Measurements from ENCODE around the gene SLC1A5. TPM values are rescaled to one million over a fixed set of nuclear protein-coding genes. Genes with fewer than 3 reads are reported as not detected.
"Not testable (repeated sequence)": the region's sequence is repeated elsewhere in the genome, so short reads cannot be mapped to it uniquely, and the experiment has no call there.

SLC1A5 gene
- total RNA-seq, 4 donors from 2014 or later, result 16.2 to 56.7 (median 38.8) TPM

DNA sequence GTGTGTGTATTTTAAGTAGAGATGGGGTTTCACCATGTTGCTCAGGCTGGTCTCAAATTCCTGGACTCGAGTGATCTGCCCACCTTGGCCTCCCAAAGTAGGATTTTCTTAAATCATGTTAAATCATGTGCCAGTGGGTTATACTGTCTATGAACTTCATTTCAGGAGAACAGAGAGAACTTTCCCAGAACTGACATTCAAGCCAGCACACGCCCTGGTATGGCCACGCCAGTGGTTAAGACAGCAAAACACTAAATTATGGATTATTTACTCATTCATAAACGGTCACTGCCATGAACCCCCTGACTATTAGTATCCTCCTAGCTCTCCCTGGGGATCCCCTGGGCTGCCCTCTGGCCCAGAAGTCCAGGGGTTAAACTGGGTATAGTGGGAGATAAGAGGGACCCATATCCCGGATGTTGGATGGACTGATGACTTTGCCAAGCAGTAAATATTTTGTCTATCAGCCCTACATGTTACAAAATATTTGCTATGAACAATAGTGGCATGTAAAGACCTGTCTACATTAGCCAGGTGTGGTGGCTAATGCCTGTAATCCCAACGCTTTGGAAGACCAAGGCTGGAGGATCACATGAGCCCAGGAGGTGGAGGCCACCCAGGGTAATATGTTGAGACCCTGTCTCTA, 26.0 kb downstream of the SLC1A5 start:
- Histone ChIP-seq H3K36me3 (no peaks in the 10 kb centered on the region), H3K4me3 (no peak overlapping the region), H3K9me3 (no peaks in the 10 kb centered on the region), H3K27ac (no peak overlapping the region), H3K4me1 (peaks cover 0 to 35% (median 11%) of the 10 kb centered on the region in 3 donors), H3K27me3 (no peaks in the 10 kb centered on the region)
- TF ChIP-seq POLR2AphosphoS5 (IDR thresholded peaks at IDR 0.05), result no peak
- no peak for TF ChIP-seq POLR2A (IDR thresholded peaks at IDR 0.05)
- no peak for TF ChIP-seq EP300 (IDR thresholded peaks at IDR 0.05)
- TF ChIP-seq, protein P1, sequence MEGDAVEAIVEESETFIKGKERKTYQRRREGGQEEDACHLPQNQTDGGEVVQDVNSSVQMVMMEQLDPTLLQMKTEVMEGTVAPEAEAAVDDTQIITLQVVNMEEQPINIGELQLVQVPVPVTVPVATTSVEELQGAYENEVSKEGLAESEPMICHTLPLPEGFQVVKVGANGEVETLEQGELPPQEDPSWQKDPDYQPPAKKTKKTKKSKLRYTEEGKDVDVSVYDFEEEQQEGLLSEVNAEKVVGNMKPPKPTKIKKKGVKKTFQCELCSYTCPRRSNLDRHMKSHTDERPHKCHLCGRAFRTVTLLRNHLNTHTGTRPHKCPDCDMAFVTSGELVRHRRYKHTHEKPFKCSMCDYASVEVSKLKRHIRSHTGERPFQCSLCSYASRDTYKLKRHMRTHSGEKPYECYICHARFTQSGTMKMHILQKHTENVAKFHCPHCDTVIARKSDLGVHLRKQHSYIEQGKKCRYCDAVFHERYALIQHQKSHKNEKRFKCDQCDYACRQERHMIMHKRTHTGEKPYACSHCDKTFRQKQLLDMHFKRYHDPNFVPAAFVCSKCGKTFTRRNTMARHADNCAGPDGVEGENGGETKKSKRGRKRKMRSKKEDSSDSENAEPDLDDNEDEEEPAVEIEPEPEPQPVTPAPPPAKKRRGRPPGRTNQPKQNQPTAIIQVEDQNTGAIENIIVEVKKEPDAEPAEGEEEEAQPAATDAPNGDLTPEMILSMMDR (IDR thresholded peaks at IDR 0.05), result no peak
- ATAC-seq, result no peak
- 88 to 90% methylated on average over 3 to 5 of the region's 6 CpGs for WGBS, 2 donors (ENCODE audit: low coverage in 1 of 2)

DNA sequence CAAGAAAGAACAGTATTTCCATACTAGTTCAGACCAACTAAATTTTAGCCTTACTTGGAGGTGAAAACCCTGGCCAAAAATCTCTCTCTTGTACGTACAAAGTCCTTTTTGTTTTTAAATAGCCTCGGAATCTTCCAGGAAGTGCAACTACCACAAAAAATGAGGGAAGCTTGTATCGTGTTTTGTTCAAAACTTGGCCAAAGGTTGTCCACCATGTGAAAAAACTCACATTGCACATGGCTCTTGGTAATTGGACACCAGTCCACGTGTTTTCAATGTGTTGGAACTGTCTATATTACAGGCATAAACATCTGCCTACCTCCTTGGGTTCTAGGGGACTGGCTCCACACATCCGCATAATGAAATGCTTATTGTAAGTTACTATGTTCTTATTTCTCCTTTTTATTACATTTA, 27.0 kb downstream of the SLC1A5 start:
- peak overlapping the region in 3 of 4 donors; percentile 64 to 81 (median 73) for H3K27ac ChIP-seq
- TF ChIP-seq POLR2A (IDR thresholded peaks at IDR 0.05) (no peak), EP300 (IDR thresholded peaks at IDR 0.05) (no peak), POLR2AphosphoS5 (IDR thresholded peaks at IDR 0.05) (no peak)
- TF ChIP-seq, protein P1 (IDR thresholded peaks at IDR 0.05), result no peak
- ATAC-seq, result no peak

GRCh38 chr19:46760897-46761296, 27.5 kb downstream of the SLC1A5 start:
- peak overlapping the region in 3 of 4 donors; percentile 64 to 81 (median 73) for H3K27ac ChIP-seq
- 53 to 78% methylated on average over 4 of the region's 4 CpGs for WGBS, 2 donors (ENCODE audit: low coverage in 1 of 2)
- H3K9me3 ChIP-seq, H3K27me3 ChIP-seq, ATAC-seq, H3K4me3 ChIP-seq: not testable (repeated sequence)
- peaks cover 0 to 14% of the 10 kb centered on the region in 2 donors for H3K36me3 ChIP-seq
- H3K4me1 ChIP-seq, result peaks cover 0 to 41% (median 11%) of the 10 kb centered on the region in 3 donors

More for the DNA sequence above, 27.0 kb downstream of the SLC1A5 start:
- no peak overlapping the region for H3K4me3 ChIP-seq
- H3K27me3 ChIP-seq, result no peaks in the 10 kb centered on the region
- peaks cover 0 to 9% of the 10 kb centered on the region in 2 donors for H3K36me3 ChIP-seq
- H3K9me3 ChIP-seq, result no peaks in the 10 kb centered on the region
- 47 to 49% methylated on average over 5 of the region's 5 CpGs for WGBS, 2 donors (ENCODE audit: low coverage in 1 of 2)
- peaks cover 0 to 41% (median 11%) of the 10 kb centered on the region in 3 donors for H3K4me1 ChIP-seq

GRCh38 chr19:46760363-46760762, 28.0 kb downstream of the SLC1A5 start:
- Histone ChIP-seq H3K9me3 (no peaks in the 10 kb centered on the region), H3K27me3 (no peaks in the 10 kb centered on the region), H3K27ac (peak overlapping the region in 3 of 4 donors; percentile 64 to 81 (median 73)), H3K4me1 (peaks cover 0 to 47% (median 14%) of the 10 kb centered on the region in 3 donors), H3K4me3 (no peak overlapping the region), H3K36me3 (peaks cover 0 to 20% of the 10 kb centered on the region in 2 donors)
- 87 to 90% methylated on average over 3 to 4 of the region's 5 CpGs for WGBS, 2 donors (ENCODE audit: low coverage in 1 of 2)
- no peak for ATAC-seq
- TF ChIP-seq, protein P1 (IDR thresholded peaks at IDR 0.05), result no peak
- no peak for TF ChIP-seq POLR2AphosphoS5 (IDR thresholded peaks at IDR 0.05)
- TF ChIP-seq EP300 (IDR thresholded peaks at IDR 0.05), result no peak
- TF ChIP-seq POLR2A (IDR thresholded peaks at IDR 0.05), result no peak

DNA sequence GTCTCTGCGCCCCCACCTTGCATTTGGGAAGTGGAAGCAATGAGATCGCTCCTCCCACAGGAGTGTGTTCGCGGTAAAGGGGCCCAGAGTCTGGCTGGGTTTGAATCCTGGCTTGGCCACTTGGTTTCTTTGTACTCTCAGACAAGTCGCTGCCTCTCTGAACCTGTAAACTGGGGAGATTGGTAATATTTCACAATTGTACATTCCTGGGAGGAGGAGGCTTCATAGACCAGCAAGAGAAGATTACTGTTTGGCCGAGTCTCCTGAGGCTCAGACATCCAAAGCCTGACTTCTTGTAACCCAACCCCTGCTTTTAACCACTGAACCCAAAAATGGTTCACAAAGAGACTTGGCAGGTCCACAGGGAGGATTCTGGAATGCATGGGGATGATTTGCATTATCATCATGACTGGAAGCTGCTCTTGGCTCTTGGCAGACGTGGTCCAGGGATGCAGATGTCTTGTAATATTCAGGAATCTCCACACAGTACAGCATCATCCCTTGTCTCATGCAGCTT, 28.5 kb downstream of the SLC1A5 start:
- no peaks in the 10 kb centered on the region for H3K27me3 ChIP-seq
- H3K4me1 ChIP-seq, result peaks cover 0 to 52% (median 15%) of the 10 kb centered on the region in 3 donors
- peaks cover 0 to 20% of the 10 kb centered on the region in 2 donors for H3K36me3 ChIP-seq
- TF ChIP-seq POLR2A (IDR thresholded peaks at IDR 0.05) (no peak), POLR2AphosphoS5 (IDR thresholded peaks at IDR 0.05) (no peak), EP300 (IDR thresholded peaks at IDR 0.05) (no peak)
- TF ChIP-seq, protein P1 (IDR thresholded peaks at IDR 0.05), result no peak
- H3K9me3 ChIP-seq, result no peaks in the 10 kb centered on the region
- whole genome bisulfite sequencing, 2 donors (ENCODE audit: low coverage in 1 of 2), result 58 to 61% methylated on average over 5 to 7 of the region's 7 CpGs
- H3K27ac ChIP-seq, result peak overlapping the region in 3 of 4 donors; percentile 64 to 81 (median 73)
- peak; percentile 86 for ATAC-seq
- H3K4me3 ChIP-seq, result no peak overlapping the region
